HUDEP-2 (cell line): ENCODE data around the gene TBC1D17.

Experiments used
- DNase-seq, 76 experiments: peaks; one replicate each; lab custom pipeline; 2025; ENCODE audit not compliant: unreplicated experiment in 76 of 76; lab: John Stamatoyannopoulos, UW

The TBC1D17 gene

DNA sequence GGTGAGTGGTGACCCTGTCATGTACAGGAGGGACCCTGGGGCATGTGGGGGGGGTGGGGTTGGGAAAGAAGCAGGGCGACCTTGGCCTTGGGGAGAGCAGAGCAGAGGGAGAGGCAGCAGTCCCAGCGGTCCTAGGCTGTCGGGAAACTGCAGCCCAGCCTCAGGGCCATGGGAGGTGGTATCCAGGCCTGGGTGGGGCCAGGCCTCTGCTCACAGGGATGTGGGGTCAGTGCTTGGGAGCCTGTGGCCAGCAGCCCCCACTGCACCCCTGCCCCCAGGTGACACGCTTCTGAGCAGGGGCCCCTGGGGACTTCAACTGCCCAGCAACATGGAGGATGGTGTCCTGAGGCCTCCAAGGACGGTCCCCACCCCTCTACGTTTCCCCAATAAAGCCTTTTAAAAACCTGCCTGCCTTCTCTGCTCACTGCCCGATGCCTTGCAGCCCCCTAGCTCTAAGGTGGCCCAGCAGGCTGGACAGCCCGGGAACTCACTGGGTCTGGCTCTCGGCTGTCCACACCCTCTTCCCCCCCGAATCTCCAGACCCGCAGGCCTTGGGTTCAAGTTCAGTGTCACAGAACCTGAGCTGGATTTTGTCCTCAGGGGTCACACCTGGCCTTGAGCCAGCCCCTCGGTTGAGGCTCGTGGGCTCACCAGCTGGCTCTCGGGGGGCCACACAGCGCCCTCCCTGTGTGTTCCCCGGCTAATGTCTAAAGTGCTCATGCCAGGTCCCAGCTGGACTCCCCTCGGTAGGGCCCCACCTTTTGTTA is 17.0 kb upstream of the TBC1D17 start:
- DNase-seq: no peak

DNA sequence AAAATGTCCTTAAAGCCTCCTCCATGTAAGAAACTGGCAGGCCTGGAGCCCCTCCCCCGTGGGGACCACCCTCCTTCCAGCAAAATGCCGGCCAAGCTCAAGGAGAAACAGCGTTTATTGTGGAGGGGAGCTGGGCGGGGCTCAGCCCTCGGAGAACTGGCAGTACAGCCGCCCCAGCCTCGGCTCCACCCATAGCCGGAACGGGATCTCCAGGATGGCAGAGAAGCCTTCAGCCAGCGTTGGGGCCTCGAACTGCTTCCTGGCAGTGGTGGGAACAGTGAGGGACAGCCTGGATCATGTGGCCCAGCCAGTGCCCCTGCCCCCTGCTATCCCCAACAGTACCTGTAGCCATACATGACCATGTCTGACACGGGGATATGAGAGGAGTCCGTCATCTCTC is 16.4 kb upstream of the TBC1D17 start:
- peak in 4 of 76 experiments; percentile 12 to 44 (median 30) for DNase-seq

DNA sequence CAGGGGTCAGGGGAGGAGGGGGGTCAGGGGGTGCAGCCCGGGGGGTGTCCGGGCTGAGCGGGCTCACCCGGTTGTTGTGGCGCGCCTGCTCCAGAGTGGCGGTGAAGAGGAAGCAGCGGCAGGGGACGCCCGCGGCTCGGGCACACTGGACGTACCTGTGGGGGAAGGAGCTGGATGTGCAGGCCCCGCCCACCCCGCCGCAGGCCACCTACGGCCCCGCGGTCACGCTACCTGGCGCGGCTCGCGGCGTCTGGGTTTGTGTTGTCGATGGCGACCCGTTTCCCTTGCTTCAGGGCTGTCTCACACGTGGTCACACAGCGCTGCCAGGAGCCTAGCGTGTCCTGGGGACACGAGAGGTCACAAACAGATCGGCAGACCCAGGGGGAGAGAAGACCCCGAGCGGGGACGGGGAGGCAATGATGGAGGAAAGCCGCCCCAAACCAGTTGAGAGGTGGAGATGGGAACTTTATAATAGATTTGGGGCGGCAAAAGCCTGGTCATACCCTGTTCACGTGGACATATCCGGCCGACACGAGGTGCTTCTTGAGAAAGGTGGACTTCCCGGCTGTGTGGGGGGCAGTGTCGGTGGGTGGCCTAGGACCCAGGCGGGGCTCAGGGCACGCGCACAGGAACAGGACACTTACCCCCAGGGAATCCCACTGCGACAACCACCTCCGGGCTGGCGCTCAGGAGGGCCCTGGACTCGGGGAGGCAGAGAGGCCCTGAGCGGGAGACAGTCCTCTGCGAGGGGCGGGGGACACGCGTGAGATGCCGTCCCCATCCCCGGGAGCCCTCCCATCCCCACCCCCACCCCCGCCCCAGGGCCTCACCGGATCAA is 15.7 kb upstream of the TBC1D17 start:
- DNase-seq: no peak

DNA sequence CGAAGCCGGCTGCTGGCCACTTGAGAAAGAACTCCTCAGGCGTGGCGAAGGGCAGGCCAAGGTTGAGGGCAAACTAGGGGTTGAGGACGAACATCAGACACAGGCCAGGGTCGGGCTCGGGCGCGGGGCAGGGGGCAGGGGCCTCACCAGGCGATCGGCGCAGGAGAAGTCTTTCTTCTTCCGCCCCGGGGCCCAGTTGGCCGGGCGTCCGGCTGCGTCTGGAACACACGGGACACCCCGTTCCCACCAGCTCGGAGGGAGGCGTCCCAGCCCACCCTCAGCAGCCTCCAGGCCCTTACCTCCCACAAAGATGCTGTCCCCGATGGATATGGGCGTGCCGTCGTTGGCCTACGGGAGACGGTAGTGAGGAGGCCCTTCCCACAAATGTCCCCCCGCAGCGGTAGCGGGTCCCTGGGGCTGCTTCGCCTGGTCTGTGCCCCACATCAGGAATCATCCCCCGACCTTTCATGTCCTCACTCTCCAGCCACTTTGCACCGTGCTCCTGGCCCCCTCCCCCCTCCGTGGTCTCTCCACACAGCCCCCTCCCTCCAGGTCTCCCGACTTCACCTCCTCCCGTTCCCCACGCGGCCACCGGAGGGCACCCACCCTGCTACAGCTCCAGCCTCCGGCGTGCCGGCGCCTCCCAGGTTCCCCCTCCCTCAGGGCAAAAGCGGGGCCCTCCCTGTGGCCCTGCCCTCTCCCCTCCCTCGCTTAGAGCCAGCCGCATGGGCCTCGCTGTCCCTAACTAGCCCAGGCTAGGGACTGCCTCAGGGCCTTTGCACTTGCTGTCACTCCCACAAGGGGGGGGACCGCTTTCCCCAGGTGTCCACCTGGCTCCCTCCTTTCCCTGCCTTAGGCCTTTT is 14.9 kb upstream of the TBC1D17 start:
- DNase-seq: peak in 32 of 76 experiments; percentile 14 to 65 (median 38)

DNA sequence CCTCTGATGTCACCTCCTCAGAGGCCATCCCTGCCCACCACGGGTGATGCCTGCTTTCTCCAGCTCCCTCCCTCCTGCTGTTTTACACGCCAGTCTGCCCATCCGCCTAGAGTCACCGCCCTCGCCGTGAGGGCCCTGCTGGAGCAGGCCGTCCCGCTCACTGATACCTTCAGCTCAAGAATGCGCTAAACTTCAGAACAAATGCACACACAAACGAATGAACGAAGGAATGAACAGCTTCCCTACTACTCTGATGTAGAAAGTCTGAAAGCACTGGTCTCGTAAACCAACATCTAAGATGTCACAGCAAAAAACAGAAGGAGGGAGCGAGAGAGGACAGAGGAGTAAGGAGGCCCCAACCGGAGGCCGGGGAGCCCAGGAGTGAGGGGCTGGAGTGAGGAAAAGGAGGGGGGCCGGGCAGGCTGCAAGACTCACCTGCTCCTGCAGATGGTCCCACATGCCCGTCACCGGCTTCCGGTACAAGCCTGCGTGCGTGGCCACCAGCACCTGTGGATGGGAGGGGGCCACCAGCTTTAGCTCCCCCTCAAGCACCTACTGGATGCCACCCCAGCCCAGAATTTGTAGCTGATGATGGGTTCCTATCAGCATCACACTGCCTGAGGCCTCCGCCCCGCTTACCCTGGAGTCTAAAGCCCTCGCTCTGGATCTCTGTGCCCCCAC is 14.1 kb upstream of the TBC1D17 start:
- DNase-seq: no peak

DNA sequence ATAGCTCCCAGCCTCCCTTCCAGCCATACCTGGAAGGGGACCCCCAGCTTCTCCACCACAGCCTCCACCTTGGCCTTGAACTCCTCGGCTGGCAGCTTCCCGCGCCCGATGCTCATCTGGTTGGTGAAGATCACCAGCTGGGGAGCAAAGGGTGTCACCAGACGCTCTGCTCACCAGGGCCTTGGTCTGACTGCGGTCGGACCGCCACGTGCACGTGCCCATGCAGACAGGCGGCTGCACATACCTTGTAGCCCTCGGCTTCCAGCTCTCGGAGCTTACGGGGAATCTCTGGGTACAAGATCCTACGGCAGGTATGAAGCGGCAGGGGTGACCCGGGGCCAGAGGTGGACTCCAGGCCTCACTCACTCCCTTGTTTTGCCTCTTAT is 13.6 kb upstream of the TBC1D17 start:
- no peak for DNase-seq

DNA sequence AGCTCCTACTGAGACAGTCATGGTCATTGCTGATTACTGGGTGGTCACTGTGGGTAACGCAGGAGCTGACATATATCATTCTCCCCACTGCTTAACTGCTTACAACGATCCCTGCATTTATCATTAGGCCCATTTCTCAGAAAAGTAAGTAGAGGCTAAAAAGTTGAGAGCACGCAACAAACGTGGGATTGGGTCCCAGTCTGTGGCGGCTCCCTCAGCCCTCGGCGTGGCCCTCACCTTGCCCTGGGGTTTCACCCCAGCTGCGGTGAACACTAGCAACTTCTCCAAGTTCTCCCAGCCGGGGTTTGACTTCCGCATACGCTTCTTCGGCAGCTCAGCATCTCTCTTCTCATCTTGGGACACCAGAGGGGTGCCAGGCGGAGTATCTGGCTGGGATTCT is 12.6 kb upstream of the TBC1D17 start:
- no peak for DNase-seq

DNA sequence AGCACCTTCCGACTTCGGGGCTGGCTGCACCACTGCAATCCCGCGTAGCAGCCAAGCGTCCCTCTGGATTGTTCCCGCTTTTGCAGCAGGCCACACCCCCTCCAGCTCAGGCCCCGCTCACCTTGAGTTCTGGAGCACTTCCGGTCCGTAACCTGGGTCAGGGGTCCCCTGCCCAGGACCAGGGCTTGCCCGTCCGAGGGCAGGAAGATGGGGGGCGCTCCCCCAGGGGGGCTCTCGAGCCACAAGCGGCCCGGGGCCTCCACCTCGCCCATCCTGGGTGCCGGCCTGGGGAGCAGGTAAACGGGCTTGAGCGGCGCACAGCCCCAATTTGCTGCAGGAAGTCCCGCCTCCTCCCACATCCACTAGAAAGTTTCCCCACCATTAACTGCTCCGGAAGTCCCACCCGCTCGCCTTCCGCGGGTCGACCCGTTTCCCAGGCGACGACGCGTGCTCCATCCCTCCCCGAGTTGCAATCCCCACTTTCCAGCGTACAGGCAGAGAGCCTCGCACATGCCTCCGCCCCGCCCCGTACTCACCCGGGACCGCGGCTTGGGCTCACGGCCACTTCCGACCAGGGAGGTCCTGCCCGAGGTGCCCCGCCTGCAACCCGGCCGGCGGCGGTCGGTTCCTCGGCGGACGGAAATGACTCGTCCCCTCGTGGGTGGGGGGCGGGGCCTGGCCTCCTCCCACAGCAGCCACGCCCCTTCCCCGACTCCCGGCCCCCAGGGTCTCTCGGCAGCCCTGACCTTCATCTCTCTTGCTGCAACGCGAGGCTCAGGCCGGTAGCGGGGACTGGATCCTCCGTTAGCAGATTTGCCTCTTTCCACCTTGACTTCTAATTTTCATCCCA is 10.3 kb upstream of the TBC1D17 start, which contains the start of gene PNKP:
PNKP (minus strand) TSS at position 644 of the 850 bp plus-strand sequence; CDS start at position 272, 372 bp downstream.
- peak in 75 of 76 experiments; percentile 70 to 99 (median 92) for DNase-seq

DNA sequence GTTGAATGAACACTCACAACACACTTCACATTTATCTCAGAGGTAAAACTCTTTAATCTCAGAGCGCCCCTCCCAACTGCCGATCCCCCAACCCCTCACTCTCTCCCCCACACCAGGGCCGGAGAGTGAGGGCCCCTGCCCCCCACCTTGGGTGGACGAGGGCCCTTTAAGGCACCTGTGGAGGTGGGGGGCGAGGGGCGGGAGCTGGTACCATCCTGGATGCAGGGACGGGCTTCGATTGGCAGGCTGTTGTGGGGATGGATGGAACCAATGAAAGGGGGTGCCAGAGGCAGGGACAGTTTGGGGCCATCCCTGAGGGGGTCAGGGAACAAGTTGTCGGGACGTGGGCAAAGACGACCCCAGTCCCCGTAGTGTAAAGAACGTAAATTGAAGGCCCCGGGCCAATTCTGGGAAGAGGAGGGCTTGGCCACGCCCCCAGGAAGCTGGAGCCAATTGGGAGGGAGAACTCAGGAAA is 8.5 kb upstream of the TBC1D17 start:
- DNase-seq: peak in 3 of 76 experiments; percentile 79 to 95 (median 85)

DNA sequence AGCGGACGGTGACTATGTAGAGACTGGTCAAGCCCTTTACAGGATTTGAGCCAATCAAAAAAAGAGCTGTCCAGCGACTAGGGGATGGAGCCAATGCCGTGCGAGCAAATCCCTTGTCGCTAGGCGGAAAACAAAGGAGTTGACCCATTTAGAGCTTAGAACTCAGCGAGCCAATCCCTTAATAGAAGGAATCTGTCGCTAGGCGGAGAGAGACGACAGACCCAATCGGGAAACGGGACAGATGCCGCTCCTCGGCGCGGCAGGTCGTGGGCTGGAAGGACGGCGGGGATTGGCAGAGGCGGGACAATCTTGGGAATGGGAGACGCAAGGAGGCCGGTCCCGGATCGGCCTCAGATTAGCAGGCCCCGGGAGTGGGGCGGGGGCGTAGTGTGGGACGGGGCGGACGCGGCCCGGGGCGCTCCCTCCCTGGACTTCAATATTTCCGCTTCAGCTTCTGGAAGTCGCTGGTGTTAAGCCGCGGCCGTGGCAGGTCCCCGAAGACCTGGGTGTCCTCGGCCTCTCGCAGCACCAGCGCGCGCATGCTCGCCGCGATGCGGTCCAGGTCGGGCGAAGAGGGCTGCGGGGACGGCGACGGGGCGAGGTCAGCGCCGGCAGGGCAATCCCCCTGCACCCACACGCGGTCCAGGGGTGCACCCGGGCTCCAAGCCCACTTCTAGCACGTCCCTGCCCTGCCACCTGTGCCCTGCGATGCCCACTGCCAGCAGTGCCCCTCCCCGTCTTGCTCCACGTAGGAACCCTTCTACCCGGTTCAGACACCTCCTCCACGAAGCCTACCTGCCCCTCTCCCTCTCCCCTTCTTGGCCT is 7.8 kb upstream of the TBC1D17 start:
- peak; percentile 87 to 100 (median 99) for DNase-seq

DNA sequence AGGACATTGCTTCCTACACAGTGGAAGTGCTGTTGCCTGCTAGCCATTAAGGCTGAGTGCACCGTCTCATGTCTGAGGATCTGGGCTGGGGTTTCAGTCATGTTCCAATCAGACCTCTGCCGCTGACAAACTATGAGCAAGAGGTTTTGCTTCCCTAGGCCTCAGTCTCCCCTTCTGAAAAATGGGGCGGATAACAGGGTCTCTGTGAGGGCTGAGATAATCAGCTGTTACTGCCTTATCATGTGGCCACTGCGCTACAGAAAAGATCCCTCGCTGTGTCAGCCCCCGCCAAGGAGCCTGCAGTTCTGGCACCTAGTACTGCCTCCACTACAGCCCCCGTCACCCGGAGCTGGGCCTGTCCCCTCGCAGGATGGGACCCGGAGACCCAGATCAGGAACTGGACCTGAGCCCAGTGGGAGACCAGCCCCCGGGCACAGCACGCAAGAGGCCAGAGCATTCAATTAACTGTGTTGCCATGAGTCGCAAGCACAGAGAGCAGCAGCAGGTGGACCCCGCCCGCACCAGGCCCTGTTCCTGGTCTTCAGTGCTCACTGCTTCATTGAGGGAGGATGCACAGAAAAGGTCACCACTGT is 7.1 kb upstream of the TBC1D17 start:
- peak in 58 of 76 experiments; percentile 25 to 93 (median 64) for DNase-seq

DNA sequence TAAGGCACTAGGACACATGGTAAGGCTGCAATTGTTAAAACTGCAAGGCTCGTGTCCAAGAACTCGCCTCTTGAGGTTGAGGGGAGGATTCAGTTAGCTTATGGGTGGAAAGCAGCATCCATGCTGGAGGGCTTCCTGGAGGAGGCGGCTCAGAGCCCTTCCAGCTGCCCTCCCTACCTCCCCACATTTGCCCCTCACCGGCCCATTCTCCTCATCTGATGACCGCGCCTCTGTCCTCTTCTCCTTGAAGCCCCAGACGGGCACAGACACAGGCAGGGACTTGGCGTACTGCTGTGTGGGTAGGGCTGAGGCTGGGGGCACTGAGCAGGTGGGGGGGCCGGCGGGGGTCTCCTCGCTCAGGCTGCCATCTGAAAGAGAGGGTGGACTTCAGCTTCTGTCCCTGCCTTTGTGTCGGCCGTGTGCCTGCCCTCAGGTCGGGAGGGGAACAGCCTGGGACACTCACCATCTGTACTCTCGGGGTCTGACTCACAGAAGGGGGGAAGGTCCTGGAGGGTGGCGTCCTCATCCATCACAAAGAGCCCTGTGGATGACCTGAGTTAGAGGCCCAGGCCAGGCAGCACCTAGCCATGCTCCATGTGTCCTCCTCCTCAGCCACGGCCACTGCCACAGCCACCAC is 6.0 kb upstream of the TBC1D17 start:
- DNase-seq: no peak

DNA sequence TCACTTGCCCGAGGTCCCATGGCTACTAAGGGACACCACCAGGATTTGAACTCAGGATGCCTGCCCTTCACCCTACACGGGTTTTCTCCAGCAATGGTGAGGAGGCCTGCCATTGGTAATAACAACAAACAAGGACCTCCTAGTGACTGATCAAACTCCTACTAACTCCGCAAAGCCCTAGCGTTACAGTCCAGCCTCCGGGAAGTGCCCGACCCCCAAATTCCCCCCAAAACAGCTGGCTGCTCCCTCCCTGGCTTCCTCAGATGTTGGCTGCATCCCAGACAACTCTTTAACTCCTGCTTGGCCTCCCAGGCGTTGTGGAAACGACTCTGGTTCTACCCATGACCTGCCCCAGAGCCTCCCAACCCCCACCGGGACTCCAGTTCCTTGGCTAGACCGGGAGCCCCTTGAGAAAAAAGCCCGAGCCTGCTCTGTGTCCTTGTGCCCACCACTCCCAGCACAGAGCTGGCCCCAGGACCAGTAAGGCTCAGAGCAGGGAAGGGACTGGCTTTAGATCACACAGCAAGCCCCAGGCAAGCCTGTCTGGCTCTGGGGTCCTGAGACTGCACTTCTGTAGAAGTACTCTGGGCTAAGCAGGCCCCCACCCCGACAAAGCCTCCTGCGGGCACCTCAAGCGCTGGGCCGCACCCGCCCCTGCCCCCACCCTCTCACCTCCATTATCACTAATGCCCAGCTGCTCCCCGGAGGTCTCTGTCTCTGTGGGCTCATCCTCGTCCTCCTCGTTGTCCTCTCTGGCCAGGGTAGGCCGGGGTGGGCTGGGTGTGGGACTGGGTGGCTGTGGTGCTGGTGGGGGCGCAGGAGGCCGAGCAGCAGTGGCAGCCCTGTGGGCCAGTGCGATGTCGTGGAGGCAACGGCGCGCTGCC is 5.0 kb upstream of the TBC1D17 start:
- DNase-seq: peak in 45 of 76 experiments; percentile 27 to 77 (median 52)

DNA sequence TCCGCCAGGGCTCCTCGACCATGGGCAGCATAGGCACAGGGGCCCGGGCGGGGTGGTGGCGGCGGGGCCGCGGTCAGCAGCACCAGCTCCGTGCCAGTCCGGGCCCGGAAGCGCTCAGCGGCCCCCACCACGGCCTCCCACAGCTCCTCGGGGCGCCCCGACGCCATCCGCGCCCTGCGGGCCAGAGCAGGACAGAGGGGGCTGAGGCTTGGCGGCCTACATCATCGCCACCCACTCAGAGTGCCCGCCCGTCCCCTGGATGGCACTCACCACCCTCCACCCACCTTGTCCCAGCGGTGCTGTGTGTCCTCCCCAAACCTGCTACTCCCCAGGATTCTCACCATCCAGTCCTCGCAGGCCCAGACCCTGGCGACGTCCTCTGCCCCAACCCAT is 4.4 kb upstream of the TBC1D17 start:
- peak in 12 of 76 experiments; percentile 30 to 68 (median 36) for DNase-seq

DNA sequence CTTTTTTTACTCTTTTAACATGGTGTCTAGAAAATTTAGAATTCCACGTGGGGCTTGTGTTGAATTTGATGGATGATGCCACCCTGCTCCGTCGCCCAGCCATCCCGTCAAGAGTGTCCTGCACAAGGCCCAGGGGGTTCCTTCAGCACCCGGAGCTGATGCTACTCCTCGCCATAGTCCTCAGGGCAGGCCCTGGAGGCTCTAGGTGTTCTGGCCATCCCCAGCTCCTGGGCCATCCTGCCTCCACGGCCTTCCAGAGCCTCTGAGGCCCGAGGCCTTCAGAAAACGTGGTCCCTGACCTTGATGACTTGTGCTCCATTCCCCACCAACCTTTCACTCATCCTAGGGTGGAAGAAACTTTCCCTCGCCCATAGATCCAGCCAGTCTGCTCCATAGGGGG is 3.7 kb upstream of the TBC1D17 start:
- no peak for DNase-seq

DNA sequence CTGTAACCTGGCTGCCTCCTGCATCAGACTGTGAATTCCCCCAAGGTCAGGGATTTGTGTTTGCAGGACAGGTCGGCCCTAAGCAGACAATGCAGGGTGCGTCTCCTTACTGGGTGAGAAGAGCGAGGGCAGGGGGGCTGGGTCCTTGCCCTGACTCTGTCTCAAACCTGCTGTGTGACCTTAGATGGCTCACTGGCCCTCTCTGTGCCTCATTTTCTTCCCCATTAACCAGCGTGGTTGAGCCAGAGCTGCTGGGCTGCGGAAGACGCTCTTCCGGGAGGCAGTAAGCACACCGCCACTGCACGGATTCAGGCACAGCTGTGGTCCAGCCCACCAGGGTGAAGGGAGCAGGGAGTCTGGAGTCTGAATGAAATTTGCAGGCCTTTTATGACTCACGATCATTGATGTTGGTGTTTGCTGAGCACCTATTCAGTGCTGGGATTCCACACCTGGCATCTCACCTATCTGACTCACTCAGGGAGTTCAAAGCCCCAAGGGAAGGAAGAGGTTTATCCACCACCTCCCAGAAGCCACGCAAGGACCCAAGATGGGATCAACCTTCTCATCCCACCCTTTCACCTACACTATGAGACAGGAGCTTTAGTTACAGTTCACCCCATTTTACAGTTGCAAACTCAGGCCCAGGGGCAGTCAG is 2.9 kb upstream of the TBC1D17 start:
- no peak for DNase-seq
